ENCODE data around the gene RANBP3.

Gene RANBP3

GRCh38 chr19:5968431-5969373 lies 9.2 kb downstream of the RANBP3 start:
- Histone ChIP-seq H3K9me3 (ENCODE audit: insufficient read depth, low read depth, low read length) (no peaks in the 10 kb centered on the region), H3K27ac (ENCODE audit: low read depth, low read length) (peak overlapping the region; percentile 40), H4K8ac (ENCODE audit: low read depth, low read length) (no peak overlapping the region), H3K27me3 (ENCODE audit: insufficient read depth, low read length) (no peaks in the 10 kb centered on the region), H3K14ac (ENCODE audit: low read length) (no peak overlapping the region), H3K9ac (ENCODE audit: low read length) (no peak overlapping the region), H2AFZ (ENCODE audit: insufficient read depth, low read length, poor library complexity) (no peak overlapping the region), H2BK120ac (ENCODE audit: insufficient read depth, low read length, poor library complexity) (no peak overlapping the region), H3K4ac (ENCODE audit: low read depth, low read length) (peak overlapping the region; percentile 35), H2BK12ac (ENCODE audit: low read length) (no peak overlapping the region), H4K91ac (ENCODE audit: low read depth, low read length) (no peak overlapping the region), H2BK5ac (ENCODE audit: low read depth, low read length, poor library complexity) (no peak overlapping the region), H3K79me2 (ENCODE audit: control insufficient read depth, insufficient read depth, low read length, poor library complexity) (peaks cover 30% of the 10 kb centered on the region), H3K18ac (ENCODE audit: low read length) (peak overlapping the region; percentile 59), H3K4me2 (ENCODE audit: low read length) (peak overlapping the region; percentile 4), H3K4me1 (ENCODE audit: control insufficient read depth in 1 of 2, insufficient read depth in 2 of 2, low read length in 2 of 2) (peaks cover 29 to 41% of the 10 kb centered on the region in 2 experiments), H2AK5ac (ENCODE audit: low read length) (no peak overlapping the region), H3K4me3 (ENCODE audit: low read depth, low read length) (no peak overlapping the region), H3K23ac (ENCODE audit: low read length) (no peak overlapping the region), H3K36me3 (ENCODE audit: control insufficient read depth in 1 of 2, insufficient read depth in 2 of 2, low read length in 2 of 2) (peaks cover 9 to 18% of the 10 kb centered on the region in 2 experiments), H3K79me1 (ENCODE audit: low read length) (peaks cover 2% of the 10 kb centered on the region), H4K12ac (ENCODE audit: low read depth, low read length) (no peak overlapping the region)
- DNase-seq, result no peak
- no CpG with 5 or more reads among the region's 18 CpGs for WGBS (ENCODE audit: extremely low coverage, insufficient coverage, insufficient read length)

- Histone ChIP-seq H4K12ac (ENCODE audit: low read depth, low read length) (no peak overlapping the region), H2AFZ (ENCODE audit: insufficient read depth, low read length, poor library complexity) (no peak overlapping the region), H2BK120ac (ENCODE audit: insufficient read depth, low read length, poor library complexity) (no peak overlapping the region), H3K4me3 (ENCODE audit: low read depth, low read length) (no peak overlapping the region), H2AK5ac (ENCODE audit: low read length) (no peak overlapping the region), H3K4me2 (ENCODE audit: low read length) (peak overlapping the region; percentile 4), H3K9ac (ENCODE audit: low read length) (no peak overlapping the region), H3K36me3 (ENCODE audit: control insufficient read depth in 1 of 2, insufficient read depth in 2 of 2, low read length in 2 of 2) (peaks cover 7 to 14% of the 10 kb centered on the region in 2 experiments), H2BK5ac (ENCODE audit: low read depth, low read length, poor library complexity) (no peak overlapping the region), H3K27me3 (ENCODE audit: insufficient read depth, low read length) (no peaks in the 10 kb centered on the region), H3K4me1 (ENCODE audit: control insufficient read depth in 1 of 2, insufficient read depth in 2 of 2, low read length in 2 of 2) (peaks cover 28 to 41% of the 10 kb centered on the region in 2 experiments), H3K4ac (ENCODE audit: low read depth, low read length) (no peak overlapping the region), H3K27ac (ENCODE audit: low read depth, low read length) (peak overlapping the region; percentile 40), H3K18ac (ENCODE audit: low read length) (no peak overlapping the region), H3K14ac (ENCODE audit: low read length) (no peak overlapping the region), H3K79me1 (ENCODE audit: low read length) (peaks cover 2% of the 10 kb centered on the region), H3K23ac (ENCODE audit: low read length) (no peak overlapping the region), H4K8ac (ENCODE audit: low read depth, low read length) (no peak overlapping the region), H4K91ac (ENCODE audit: low read depth, low read length) (no peak overlapping the region), H2BK12ac (ENCODE audit: low read length) (no peak overlapping the region), H3K9me3 (ENCODE audit: insufficient read depth, low read depth, low read length) (no peaks in the 10 kb centered on the region), H3K79me2 (ENCODE audit: control insufficient read depth, insufficient read depth, low read length, poor library complexity) (peaks cover 26% of the 10 kb centered on the region)
- peak; percentile 67 to 81 for DNase-seq
- no CpG with 5 or more reads among the region's 10 CpGs for WGBS (ENCODE audit: extremely low coverage, insufficient coverage, insufficient read length)
Observed at GRCh38 chr19:5967994-5968430, 9.9 kb downstream of the RANBP3 start.

GRCh38 chr19:5967571-5967970 lies 10.4 kb downstream of the RANBP3 start:
- H3K27ac ChIP-seq (ENCODE audit: low read depth, low read length), result no peak overlapping the region
- WGBS (ENCODE audit: extremely low coverage, insufficient coverage, insufficient read length), result no CpG with 5 or more reads among the region's 7 CpGs
- no peak overlapping the region for H3K4me2 ChIP-seq (ENCODE audit: low read length)

DNA sequence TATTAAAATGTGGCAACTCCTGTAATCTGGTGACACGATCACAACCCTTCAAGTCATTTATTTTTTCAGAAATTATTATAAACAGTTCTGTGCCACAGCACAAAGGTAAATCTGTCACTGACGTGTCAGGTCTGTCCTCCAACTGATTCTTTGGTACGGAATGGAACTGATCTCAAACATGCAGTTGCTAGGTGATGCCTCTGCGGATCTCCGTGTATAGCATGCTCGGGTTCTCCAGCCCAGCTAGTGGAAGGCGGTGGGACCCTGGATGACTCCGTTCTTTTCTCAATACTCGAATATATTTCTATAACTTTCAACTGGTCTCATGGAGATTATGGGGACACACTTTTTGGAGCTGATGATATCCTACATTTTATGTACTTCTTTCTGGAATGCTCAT lies 11.0 kb downstream of the RANBP3 start:
- no peaks in the 10 kb centered on the region for H3K27me3 ChIP-seq (ENCODE audit: insufficient read depth, low read length)

More at GRCh38 chr19:5967571-5967970, 10.4 kb downstream of the RANBP3 start:
- Histone ChIP-seq H2BK12ac (ENCODE audit: low read length) (no peak overlapping the region), H3K9me3 (ENCODE audit: insufficient read depth, low read depth, low read length) (no peaks in the 10 kb centered on the region), H3K18ac (ENCODE audit: low read length) (peak overlapping the region; percentile 21), H3K79me2 (ENCODE audit: control insufficient read depth, insufficient read depth, low read length, poor library complexity) (peaks cover 26% of the 10 kb centered on the region), H3K9ac (ENCODE audit: low read length) (no peak overlapping the region), H2BK5ac (ENCODE audit: low read depth, low read length, poor library complexity) (no peak overlapping the region), H2AK5ac (ENCODE audit: low read length) (no peak overlapping the region), H4K12ac (ENCODE audit: low read depth, low read length) (peak overlapping the region; percentile 45), H3K4me1 (ENCODE audit: control insufficient read depth in 1 of 2, insufficient read depth in 2 of 2, low read length in 2 of 2) (peaks cover 31 to 43% of the 10 kb centered on the region in 2 experiments), H4K8ac (ENCODE audit: low read depth, low read length) (no peak overlapping the region), H3K36me3 (ENCODE audit: control insufficient read depth in 1 of 2, insufficient read depth in 2 of 2, low read length in 2 of 2) (peaks cover 7 to 12% of the 10 kb centered on the region in 2 experiments), H3K14ac (ENCODE audit: low read length) (no peak overlapping the region), H3K23ac (ENCODE audit: low read length) (no peak overlapping the region), H3K79me1 (ENCODE audit: low read length) (peaks cover 2% of the 10 kb centered on the region), H3K27me3 (ENCODE audit: insufficient read depth, low read length) (no peaks in the 10 kb centered on the region), H3K4me3 (ENCODE audit: low read depth, low read length) (no peak overlapping the region), H2AFZ (ENCODE audit: insufficient read depth, low read length, poor library complexity) (no peak overlapping the region), H3K4ac (ENCODE audit: low read depth, low read length) (peak overlapping the region; percentile 22), H2BK120ac (ENCODE audit: insufficient read depth, low read length, poor library complexity) (no peak overlapping the region), H4K91ac (ENCODE audit: low read depth, low read length) (no peak overlapping the region)
- DNase-seq, result no peak

More for the DNA sequence above, 11.0 kb downstream of the RANBP3 start:
- no CpG with 5 or more reads among the region's 9 CpGs for WGBS (ENCODE audit: extremely low coverage, insufficient coverage, insufficient read length)
- Histone ChIP-seq H3K9me3 (ENCODE audit: insufficient read depth, low read depth, low read length) (no peaks in the 10 kb centered on the region), H2BK5ac (ENCODE audit: low read depth, low read length, poor library complexity) (no peak overlapping the region), H2BK12ac (ENCODE audit: low read length) (no peak overlapping the region), H3K4me2 (ENCODE audit: low read length) (no peak overlapping the region), H3K4me1 (ENCODE audit: control insufficient read depth in 1 of 2, insufficient read depth in 2 of 2, low read length in 2 of 2) (peaks cover 37 to 49% of the 10 kb centered on the region in 2 experiments), H3K4ac (ENCODE audit: low read depth, low read length) (peak overlapping the region; percentile 22), H2AK5ac (ENCODE audit: low read length) (no peak overlapping the region), H3K27ac (ENCODE audit: low read depth, low read length) (no peak overlapping the region), H3K23ac (ENCODE audit: low read length) (no peak overlapping the region), H3K18ac (ENCODE audit: low read length) (no peak overlapping the region), H4K12ac (ENCODE audit: low read depth, low read length) (no peak overlapping the region), H3K36me3 (ENCODE audit: control insufficient read depth in 1 of 2, insufficient read depth in 2 of 2, low read length in 2 of 2) (peaks cover 3 to 8% of the 10 kb centered on the region in 2 experiments), H3K14ac (ENCODE audit: low read length) (no peak overlapping the region), H3K9ac (ENCODE audit: low read length) (no peak overlapping the region), H4K91ac (ENCODE audit: low read depth, low read length) (no peak overlapping the region), H2AFZ (ENCODE audit: insufficient read depth, low read length, poor library complexity) (no peak overlapping the region), H2BK120ac (ENCODE audit: insufficient read depth, low read length, poor library complexity) (no peak overlapping the region), H3K4me3 (ENCODE audit: low read depth, low read length) (no peak overlapping the region), H4K8ac (ENCODE audit: low read depth, low read length) (no peak overlapping the region), H3K79me1 (ENCODE audit: low read length) (peaks cover 2% of the 10 kb centered on the region), H3K79me2 (ENCODE audit: control insufficient read depth, insufficient read depth, low read length, poor library complexity) (peaks cover 23% of the 10 kb centered on the region)
- peak in 1 of 2 donors; percentile 46 for DNase-seq

All from trophoblast cell (in vitro differentiated cells and primary cell).